ENCODE data around the gene SLC13A2.

SLC13A2 gene

DNA sequence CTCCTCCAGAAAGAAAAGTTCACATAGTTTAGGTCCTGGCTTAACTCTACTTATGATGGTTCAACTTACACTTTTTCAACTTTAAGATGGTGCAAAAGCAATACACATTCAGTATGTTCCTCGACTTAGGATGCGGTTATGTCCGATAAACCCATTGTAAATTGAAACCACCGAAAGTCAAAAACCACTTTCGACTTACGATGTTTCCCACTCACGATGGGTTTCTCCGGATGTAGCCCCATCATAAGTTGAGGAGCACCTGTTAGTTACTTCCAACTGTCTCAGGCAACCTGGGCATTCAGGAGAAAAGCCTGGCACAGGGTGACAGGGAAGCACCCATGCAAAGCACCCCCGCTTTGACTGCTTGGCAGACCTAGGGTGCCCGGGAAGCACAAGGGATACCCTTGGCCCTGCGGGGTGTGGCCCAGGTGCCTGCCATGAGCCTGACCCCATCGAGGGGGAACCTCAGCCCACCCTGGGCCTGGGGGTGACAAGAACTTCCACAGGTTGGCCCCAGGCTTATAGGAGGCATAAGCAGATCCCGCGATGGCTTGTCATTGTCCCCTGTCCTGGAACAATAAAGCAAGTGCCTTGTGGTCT, 65.0 kb downstream of the SLC13A2 start:
- no peak for DNase-seq

DNA sequence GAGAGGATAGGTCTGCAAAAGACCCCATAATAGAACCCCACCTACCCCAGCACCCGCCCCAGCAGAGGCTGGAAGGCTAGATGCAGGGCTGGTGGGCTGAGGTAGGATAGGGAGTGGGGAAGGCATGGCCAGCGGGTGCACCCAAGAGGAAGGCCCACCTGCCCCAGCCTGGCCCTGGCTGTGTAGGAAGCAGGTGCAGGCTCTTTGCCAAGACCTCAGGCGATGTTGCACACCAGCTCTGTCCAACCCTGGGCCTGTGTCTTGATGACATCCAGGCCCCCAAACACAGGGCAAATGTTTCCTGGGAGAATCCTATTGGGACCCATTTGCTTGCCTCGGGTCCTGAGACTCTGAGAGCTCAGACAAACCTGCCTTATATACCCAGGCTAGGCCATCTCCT, 66.8 kb downstream of the SLC13A2 start:
- DNase-seq, result no peak

DNA sequence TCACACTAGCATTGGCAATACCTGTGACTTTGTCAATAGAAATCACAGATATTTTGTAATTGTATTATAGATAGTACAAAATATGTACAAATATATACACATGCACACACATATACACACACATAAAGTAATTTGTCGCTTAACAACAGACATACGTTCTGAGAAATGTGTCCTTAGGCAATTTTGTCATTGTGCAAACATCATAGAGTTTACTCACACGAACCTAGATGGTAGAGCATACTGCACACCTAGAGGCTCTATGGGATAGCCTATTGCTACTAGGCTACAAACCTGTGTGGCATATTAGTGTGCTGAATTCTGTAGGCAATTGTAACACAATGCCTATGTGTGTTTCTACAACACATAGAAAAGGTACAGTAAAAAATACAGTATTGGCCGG, 68.0 kb downstream of the SLC13A2 start:
- DNase-seq, result no peak

DNA sequence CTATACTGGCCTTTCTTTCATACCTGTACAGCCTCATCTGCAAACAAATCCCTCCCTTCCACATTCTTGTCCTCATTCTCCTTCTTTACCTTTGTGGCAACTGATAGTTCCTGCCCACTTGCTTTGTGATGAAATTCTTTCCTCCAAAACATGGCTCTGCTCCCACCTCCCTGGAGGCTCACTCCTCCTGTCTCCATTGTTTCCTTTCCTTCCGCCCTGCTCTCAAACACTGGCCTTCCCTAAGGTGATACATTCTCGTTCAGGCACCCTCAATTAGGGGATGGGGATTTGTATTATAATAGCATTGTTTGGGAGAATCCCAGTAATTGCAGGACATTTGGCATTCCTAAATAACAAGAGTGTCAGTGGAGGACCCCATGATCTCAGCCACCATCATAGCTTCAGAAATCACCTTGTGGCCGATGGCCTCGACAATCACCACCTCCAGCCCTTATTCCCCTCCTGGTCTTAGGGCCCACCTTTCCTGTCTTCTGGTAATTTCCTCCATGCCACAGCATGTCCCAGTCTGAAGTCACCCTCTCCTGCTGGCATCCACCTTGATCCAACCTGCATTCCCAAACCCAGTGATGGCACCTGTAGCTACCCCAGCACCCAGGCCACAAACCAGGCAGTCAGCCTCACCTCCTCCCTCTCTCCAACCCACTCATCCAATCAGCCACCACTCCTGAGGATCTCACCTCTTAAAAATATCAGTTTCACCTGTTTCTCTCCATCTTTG, 71.1 kb downstream of the SLC13A2 start:
- no peak for DNase-seq

DNA sequence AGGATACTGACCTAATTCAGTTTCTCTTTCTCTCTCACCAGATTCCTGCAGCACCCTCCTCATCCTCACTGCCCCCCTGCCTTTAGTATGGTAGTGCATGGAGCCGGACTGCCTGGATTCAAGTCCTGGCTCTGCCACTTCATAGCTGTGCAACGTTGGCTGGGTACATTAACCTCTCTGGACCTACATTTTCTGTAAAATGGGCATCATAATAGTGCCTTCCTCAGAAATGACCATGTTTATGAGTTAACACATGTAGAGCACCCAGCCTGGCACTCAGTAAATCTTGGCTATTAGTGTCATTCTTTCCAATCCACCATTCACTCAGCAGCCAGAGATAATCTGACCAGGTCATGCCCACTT, 71.7 kb downstream of the SLC13A2 start:
- no peak for DNase-seq

DNA sequence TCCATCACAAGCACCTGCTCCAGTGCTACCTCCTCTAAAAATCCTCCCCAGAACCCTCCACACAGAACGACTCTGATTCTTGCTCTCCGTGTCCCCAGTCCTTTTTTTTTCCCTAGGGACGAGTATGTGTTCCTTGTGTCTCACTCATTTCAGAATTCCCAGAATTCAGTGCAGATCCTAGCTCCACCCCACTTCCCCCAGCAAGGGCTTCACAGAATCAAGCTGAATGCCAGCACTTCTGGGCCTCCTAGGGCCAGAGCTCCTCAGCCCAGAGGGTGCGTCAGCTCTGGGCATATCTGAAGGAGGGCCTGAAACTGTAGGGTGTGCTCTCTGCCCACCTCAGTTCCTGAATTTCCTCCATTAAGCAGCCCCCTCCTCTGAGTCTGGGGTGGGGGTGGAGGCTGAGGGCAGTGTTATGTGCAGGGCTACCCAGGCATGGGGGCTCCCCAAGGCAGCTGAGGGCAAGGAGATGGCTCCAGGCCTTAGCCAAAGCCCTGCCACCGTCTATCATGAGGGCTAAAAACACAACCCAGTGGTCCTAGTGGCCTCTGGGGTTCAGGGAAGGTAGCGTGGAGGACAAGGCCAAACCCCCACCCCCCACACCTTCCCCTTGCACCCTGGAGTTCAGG, 72.5 kb downstream of the SLC13A2 start:
- DNase-seq, result no peak

DNA sequence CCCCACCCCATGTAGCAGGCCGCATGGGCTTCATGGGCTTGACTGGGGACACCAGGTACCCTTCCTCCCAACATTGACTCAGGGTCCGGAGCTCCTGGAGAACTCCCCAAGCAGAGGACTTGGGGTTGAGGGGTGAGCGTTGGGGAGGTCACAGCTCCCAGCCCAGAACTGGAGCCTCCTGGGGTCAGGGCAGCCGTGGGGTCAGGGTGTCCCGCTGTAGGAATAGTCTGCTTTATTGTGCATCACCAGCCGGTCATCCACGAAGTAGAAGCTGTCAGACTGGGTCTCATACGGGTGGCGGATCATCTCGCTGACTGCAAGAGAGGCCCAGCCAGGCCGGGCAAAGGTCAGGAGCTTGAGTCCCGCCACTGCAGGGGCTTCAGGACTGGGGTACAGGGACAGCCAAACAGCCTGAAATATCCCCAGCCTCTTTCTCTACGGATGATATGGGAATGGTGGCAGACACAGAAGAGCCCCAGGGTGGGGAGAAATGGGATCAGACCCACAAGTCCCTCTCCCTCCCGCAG, 73.7 kb downstream of the SLC13A2 start:
- no peak for DNase-seq

All from DMS53 (cell line).